Measurements from ENCODE around the gene OSBPL5.

The OSBPL5 gene

GRCh38 chr11:3162410-3163240 is 2.5 kb downstream of the OSBPL5 start:
- DNase-seq: no peak

- DNase-seq: no peak
Measured at GRCh38 chr11:3161720-3162409, 3.2 kb downstream of the OSBPL5 start.

- DNase-seq: no peak
Measured at GRCh38 chr11:3161309-3161708, 3.8 kb downstream of the OSBPL5 start.

GRCh38 chr11:3160252-3161031 is 4.7 kb downstream of the OSBPL5 start:
- DNase-seq: peak; percentile 94

- no peak for DNase-seq
Measured at GRCh38 chr11:3159296-3160190, 5.6 kb downstream of the OSBPL5 start.

- no peak for DNase-seq
Measured at GRCh38 chr11:3158821-3159220, 6.3 kb downstream of the OSBPL5 start.

- DNase-seq: no peak
Measured at GRCh38 chr11:3158131-3158591, 6.9 kb downstream of the OSBPL5 start.

- no peak for DNase-seq
Measured at GRCh38 chr11:3157381-3158130, 7.6 kb downstream of the OSBPL5 start.

- DNase-seq: no peak
Measured at GRCh38 chr11:3156661-3157311, 8.3 kb downstream of the OSBPL5 start.

- DNase-seq: peak; percentile 75
Measured at GRCh38 chr11:3156282-3156660, 8.8 kb downstream of the OSBPL5 start.

- DNase-seq: peak; percentile 71
Measured at GRCh38 chr11:3155691-3156258, 9.3 kb downstream of the OSBPL5 start.

GRCh38 chr11:3155216-3155615 is 9.9 kb downstream of the OSBPL5 start:
- DNase-seq: no peak

- no peak for DNase-seq
Measured at GRCh38 chr11:3154001-3154599, 11.0 kb downstream of the OSBPL5 start.

- DNase-seq: peak; percentile 60
Measured at GRCh38 chr11:3153291-3153861, 11.7 kb downstream of the OSBPL5 start.

GRCh38 chr11:3152471-3153110 is 12.5 kb downstream of the OSBPL5 start:
- no peak for DNase-seq

- DNase-seq: no peak
Measured at GRCh38 chr11:3150726-3151125, 14.4 kb downstream of the OSBPL5 start.

GRCh38 chr11:3149852-3150188 is 15.3 kb downstream of the OSBPL5 start:
- no peak for DNase-seq

GRCh38 chr11:3148990-3149851 is 15.9 kb downstream of the OSBPL5 start:
- DNase-seq: no peak
